Neural crest cell (in vitro differentiated cells): ENCODE measurements around the gene TRIM10. TPM values are rescaled to one million over a fixed set of nuclear protein-coding genes. Genes with fewer than 3 reads are reported as not detected.

Experiments
- DNase-seq: peaks from one replicate; pipeline ENCODE4 v3.0.0; 2021; ENCODE audit warnings: low read depth, mixed read lengths, low spot score
- H3K27ac Mint-ChIP-seq: one replicate; pipeline ENCODE4 v1.8.0; 2021; ENCODE audit warnings: mild to moderate bottlenecking, mixed read lengths; ENCODE audit not compliant: unreplicated experiment
- H3K27me3 Mint-ChIP-seq: 2 replicates; pipeline ENCODE4 v1.8.0; 2021; ENCODE audit warnings: low read depth, mild to moderate bottlenecking, mixed read lengths
- H3K36me3 Mint-ChIP-seq: 2 replicates; pipeline ENCODE4 v1.8.0; 2021; ENCODE audit warnings: low read depth, mild to moderate bottlenecking, mixed read lengths
- H3K4me1 Mint-ChIP-seq: 2 replicates; pipeline ENCODE4 v1.8.0; 2021; ENCODE audit warnings: mixed read lengths
- H3K4me3 Mint-ChIP-seq: one replicate; pipeline ENCODE4 v1.8.0; 2021; ENCODE audit warnings: mild to moderate bottlenecking, mixed read lengths
- H3K9me3 Mint-ChIP-seq: 2 replicates; pipeline ENCODE4 v1.8.0; 2021; ENCODE audit warnings: mixed read lengths
- CTCF ChIP-seq: fragments of 200-600 bp; sonication (generic); conservative IDR thresholded peaks from 2 replicates; pipeline ENCODE4 v1.5.0; 2021; ENCODE audit warnings: antibody characterized with exemption, mild to moderate bottlenecking
- total RNA-seq: library from RNA; stranded (reverse); gene quantifications from 2 replicates; pipeline ENCODE4 v1.2.1, GENCODE V29; 2021

The TRIM10 gene
- total RNA-seq, 1 donor from 2014 or later, result not detected

GRCh38 chr6:30204116-30204515, 43.1 kb upstream of the TRIM10 start:
- Mint-ChIP-seq H3K4me1 (peaks cover 29% of the 10 kb centered on the region), H3K4me3 (no peak overlapping the region), H3K27me3 (no peaks in the 10 kb centered on the region), H3K36me3 (peaks cover 3% of the 10 kb centered on the region), H3K27ac (peak overlapping the region; percentile 86), H3K9me3 (no peaks in the 10 kb centered on the region)
- TF ChIP-seq CTCF, result no peak
- no peak for DNase-seq

GRCh38 chr6:30202366-30202765, 41.4 kb upstream of the TRIM10 start:
- Mint-ChIP-seq H3K36me3 (peaks cover 4% of the 10 kb centered on the region), H3K27ac (no peak overlapping the region), H3K4me3 (no peak overlapping the region)

GRCh38 chr6:30200551-30201281, 39.7 kb upstream of the TRIM10 start:
- peaks cover 7% of the 10 kb centered on the region for H3K36me3 Mint-ChIP-seq
- H3K4me3 Mint-ChIP-seq, result no peak overlapping the region
- TF ChIP-seq CTCF, result no peak
- H3K27ac Mint-ChIP-seq, result no peak overlapping the region
- H3K9me3 Mint-ChIP-seq, result no peaks in the 10 kb centered on the region
- no peaks in the 10 kb centered on the region for H3K27me3 Mint-ChIP-seq
- DNase-seq, result no peak
- H3K4me1 Mint-ChIP-seq, result peaks cover 8% of the 10 kb centered on the region

More at GRCh38 chr6:30202366-30202765, 41.4 kb upstream of the TRIM10 start:
- H3K4me1 Mint-ChIP-seq, result peaks cover 13% of the 10 kb centered on the region
- DNase-seq, result no peak
- no peak for TF ChIP-seq CTCF
- no peaks in the 10 kb centered on the region for H3K9me3 Mint-ChIP-seq
- no peaks in the 10 kb centered on the region for H3K27me3 Mint-ChIP-seq

GRCh38 chr6:30198166-30199084, 37.4 kb upstream of the TRIM10 start:
- no peak for TF ChIP-seq CTCF
- peaks cover 3% of the 10 kb centered on the region for H3K4me1 Mint-ChIP-seq
- no peak for DNase-seq
- no peaks in the 10 kb centered on the region for H3K27me3 Mint-ChIP-seq
- H3K27ac Mint-ChIP-seq, result no peak overlapping the region
- H3K4me3 Mint-ChIP-seq, result no peak overlapping the region
- H3K9me3 Mint-ChIP-seq, result no peaks in the 10 kb centered on the region
- peaks cover 7% of the 10 kb centered on the region for H3K36me3 Mint-ChIP-seq

- Mint-ChIP-seq H3K27ac (no peak overlapping the region), H3K4me1 (peaks cover 3% of the 10 kb centered on the region), H3K4me3 (no peak overlapping the region), H3K36me3 (peaks cover 7% of the 10 kb centered on the region), H3K27me3 (no peaks in the 10 kb centered on the region), H3K9me3 (no peaks in the 10 kb centered on the region)
- TF ChIP-seq CTCF, result no peak
- DNase-seq, result no peak
These were observed 35.4 kb upstream of the TRIM10 start for GRCh38 chr6:30196376-30196775.
